HepG2 (cell line): ENCODE data around the gene NPHS1. TPM values are rescaled to one million over a fixed set of nuclear protein-coding genes. Genes with fewer than 3 reads are reported as not detected.
A peak's percentile ranks its signal among the peaks of the same experiment; 100 is the strongest.

Experiments used
- CREB1 ChIP-seq, 2 experiments: fragments of 450-650 bp in 1 of 2; IDR thresholded peaks; 2 replicates each; pipeline ENCODE4 v1.6.1; 2016 to 2017; ENCODE audit warnings: control low read depth in 1 of 2, mild to moderate bottlenecking in 1 of 2, missing compliant biosample characterization in 1 of 2, missing genetic modification characterization in 1 of 2
- EED ChIP-seq: sonication (generic); formaldehyde crosslinking; IDR thresholded peaks from 2 replicates; pipeline ENCODE4 v1.5.0; 2020; ENCODE audit warnings: mild to moderate bottlenecking, missing genetic modification reagents
- HNRNPK ChIP-seq: fragments of 200-400 bp; formaldehyde crosslinking; IDR thresholded peaks from 2 replicates; pipeline ENCODE4 v1.6.1; 2018; ENCODE audit warnings: low read length, low read depth, moderate library complexity, mild to moderate bottlenecking; ENCODE audit not compliant: poor library complexity, severe bottlenecking
- KDM5B ChIP-seq: sonication (generic); formaldehyde crosslinking; IDR thresholded peaks from 2 replicates; pipeline ENCODE4 v1.4.0; 2020; ENCODE audit warnings: missing genetic modification reagents, mild to moderate bottlenecking, borderline replicate concordance
- KLF16 ChIP-seq, 2 experiments: sonication (generic) in 1 of 2; formaldehyde crosslinking in 1 of 2; IDR thresholded peaks; 2 replicates each; pipeline versions ENCODE4 v1.6.1 to v1.8.0; 2016 to 2023; ENCODE audit warnings: missing genetic modification reagents in 2 of 2, missing compliant biosample characterization in 1 of 2
- MXI1 ChIP-seq: IDR thresholded peaks from 3 replicates; pipeline ENCODE4 v1.6.1; 2012; ENCODE audit warnings: low read depth, low read length, inconsistent platforms, borderline replicate concordance
- NFKBIZ ChIP-seq: IDR thresholded peaks from 2 replicates; pipeline ENCODE4 v1.6.1; 2018; ENCODE audit warnings: missing genetic modification reagents, missing compliant biosample characterization
- NR2F1 ChIP-seq, 2 experiments: fragments of 450-650 bp in 1 of 2; formaldehyde crosslinking in 1 of 2; IDR thresholded peaks; 2 replicates each; pipeline versions ENCODE4 v1.5.0 to v1.6.1; 2016 to 2020; ENCODE audit warnings: mild to moderate bottlenecking in 1 of 2, missing compliant biosample characterization in 1 of 2, missing genetic modification reagents in 1 of 2, moderate library complexity in 1 of 2
- PBX3 ChIP-seq: sonication (generic); formaldehyde crosslinking; IDR thresholded peaks from 2 replicates; pipeline ENCODE4 v1.8.1; 2023; ENCODE audit warnings: missing genetic modification reagents, inconsistent platforms, borderline replicate concordance
- THRA ChIP-seq: sonication (generic); formaldehyde crosslinking; IDR thresholded peaks from 2 replicates; pipeline ENCODE4 v1.4.0; 2020; ENCODE audit warnings: missing genetic modification reagents, borderline replicate concordance
- ZNF556 ChIP-seq: sonication (generic); formaldehyde crosslinking; IDR thresholded peaks from 2 replicates; pipeline ENCODE4 v1.4.0; 2020; ENCODE audit warnings: mild to moderate bottlenecking, missing genetic modification reagents, borderline replicate concordance
- ZNF839 ChIP-seq: sonication (generic); formaldehyde crosslinking; IDR thresholded peaks from 2 replicates; pipeline ENCODE4 v1.4.0; 2020; ENCODE audit warnings: missing genetic modification reagents, mild to moderate bottlenecking, borderline replicate concordance
- polyA plus RNA-seq, 8 experiments: library from polyadenylated mRNA; depleted of rRNA in 3 of 8; stranded (reverse) in 7 of 8; unstranded in 1 of 8; fragments of >200 nt; fragmentation: Illumina TruSeq in 4 of 8; extraction: Trizol in 4 of 8; gene quantifications; 2 replicates each; pipeline versions ENCODE4 v1.2.1 to v1.2.3, GENCODE V29; 2011 to 2016; ENCODE audit warnings: low read depth in 4 of 8, missing spikeins in 1 of 8, mixed read lengths in 1 of 8; ENCODE audit not compliant: insufficient read depth in 1 of 8
- total RNA-seq, 5 experiments: library from RNA; depleted of rRNA; stranded (reverse); fragments of >200 nt; fragmentation: Illumina TruSeq; extraction: Trizol; gene quantifications; 2 replicates each; pipeline ENCODE4 v1.2.3, GENCODE V29; 2016; ENCODE audit warnings: low read depth in 1 of 5
- TF ChIP-seq, protein P1 (sequence below): sonication (generic); formaldehyde crosslinking; IDR thresholded peaks from 2 replicates; pipeline ENCODE4 v1.8.1; 2023; ENCODE audit warnings: mild to moderate bottlenecking, moderate library complexity, missing genetic modification reagents
- TF ChIP-seq, protein P2 (sequence below): sonication (generic); formaldehyde crosslinking; IDR thresholded peaks from 2 replicates; pipeline ENCODE4 v1.4.0; 2020; ENCODE audit warnings: missing genetic modification reagents
- TF ChIP-seq, protein P3 (sequence below): sonication (generic); formaldehyde crosslinking; IDR thresholded peaks from 2 replicates; pipeline ENCODE4 v1.8.1; 2023; ENCODE audit warnings: mild to moderate bottlenecking, missing genetic modification reagents, borderline replicate concordance
- TF ChIP-seq, protein P4 (sequence below): sonication (generic); formaldehyde crosslinking; conservative IDR thresholded peaks from 2 replicates; pipeline ENCODE4 v1.5.0; 2020; ENCODE audit warnings: missing genetic modification reagents
- TF ChIP-seq, protein P5 (sequence below): sonication (generic); formaldehyde crosslinking; IDR thresholded peaks from 2 replicates; pipeline ENCODE4 v1.5.0; 2020; ENCODE audit warnings: mild to moderate bottlenecking, missing genetic modification reagents

NPHS1 gene
- total and polyA plus RNA-seq, 2 of the 13 experiments (the other 11 are each of a cell fraction or from before 2014, with no cell fraction given): not detected

DNA sequence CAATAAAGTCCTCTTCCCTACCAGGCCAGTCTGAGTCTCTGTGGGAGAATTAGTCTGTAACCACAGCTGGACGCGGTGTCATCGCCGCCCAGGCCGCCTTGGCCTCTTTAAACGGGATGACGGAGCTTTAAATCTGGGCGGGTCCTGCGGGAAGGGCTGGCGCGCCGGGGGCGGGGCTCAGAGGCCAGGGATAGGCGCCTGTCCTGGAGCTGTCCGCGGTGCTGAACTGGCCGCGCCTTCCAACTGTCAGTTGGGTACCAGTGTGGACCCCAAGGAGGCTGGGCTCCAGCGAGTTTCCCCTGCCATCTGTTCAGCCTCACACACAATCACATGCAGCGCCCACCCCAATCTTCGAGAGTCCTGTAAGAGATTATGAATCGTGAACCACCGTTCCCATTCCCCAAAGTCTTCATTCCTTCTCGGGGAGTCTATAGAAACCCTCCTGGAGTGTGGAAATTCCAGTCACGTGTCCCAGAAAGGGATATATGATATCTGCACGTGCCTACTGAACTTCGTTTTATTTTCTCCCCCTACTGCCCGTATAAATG, 27.5 kb upstream of the NPHS1 start (continued):
- TF ChIP-seq, protein P1, sequence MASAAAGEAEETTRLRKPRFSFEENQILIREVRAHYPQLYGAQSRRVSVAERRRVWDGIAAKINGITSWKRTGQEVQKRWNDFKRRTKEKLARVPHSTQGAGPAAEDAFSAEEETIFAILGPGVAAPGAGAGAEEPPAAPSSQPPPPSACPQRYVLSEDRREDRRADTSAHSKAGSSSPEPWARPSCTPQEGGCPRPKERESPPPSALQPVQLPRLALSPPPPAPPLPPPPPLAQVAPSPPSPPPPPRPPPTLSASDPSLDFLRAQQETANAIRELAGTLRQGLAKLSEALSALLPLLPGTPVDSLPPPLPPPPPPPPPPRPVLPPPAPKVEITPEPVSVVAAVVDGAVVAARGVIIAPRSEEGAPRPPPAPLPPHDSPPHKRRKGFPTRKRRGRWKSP (CRISPR knock-in tag): peak; percentile 88; the same call in 1 of the 2 replicates
- TF ChIP-seq EED (CRISPR knock-in tag): no peak; the same call in 1 of the 2 replicates
- peak; percentile 89 for TF ChIP-seq KDM5B (CRISPR knock-in tag)
- no peak for TF ChIP-seq HNRNPK
- TF ChIP-seq CREB1 (IDR thresholded peaks at IDR 0.05): no peak
- no peak for TF ChIP-seq CREB1 (CRISPR knock-in tag; IDR thresholded peaks at IDR 0.05)
- peak; percentile 86; the same call in 1 of the 2 replicates for TF ChIP-seq THRA
- TF ChIP-seq, protein P2, sequence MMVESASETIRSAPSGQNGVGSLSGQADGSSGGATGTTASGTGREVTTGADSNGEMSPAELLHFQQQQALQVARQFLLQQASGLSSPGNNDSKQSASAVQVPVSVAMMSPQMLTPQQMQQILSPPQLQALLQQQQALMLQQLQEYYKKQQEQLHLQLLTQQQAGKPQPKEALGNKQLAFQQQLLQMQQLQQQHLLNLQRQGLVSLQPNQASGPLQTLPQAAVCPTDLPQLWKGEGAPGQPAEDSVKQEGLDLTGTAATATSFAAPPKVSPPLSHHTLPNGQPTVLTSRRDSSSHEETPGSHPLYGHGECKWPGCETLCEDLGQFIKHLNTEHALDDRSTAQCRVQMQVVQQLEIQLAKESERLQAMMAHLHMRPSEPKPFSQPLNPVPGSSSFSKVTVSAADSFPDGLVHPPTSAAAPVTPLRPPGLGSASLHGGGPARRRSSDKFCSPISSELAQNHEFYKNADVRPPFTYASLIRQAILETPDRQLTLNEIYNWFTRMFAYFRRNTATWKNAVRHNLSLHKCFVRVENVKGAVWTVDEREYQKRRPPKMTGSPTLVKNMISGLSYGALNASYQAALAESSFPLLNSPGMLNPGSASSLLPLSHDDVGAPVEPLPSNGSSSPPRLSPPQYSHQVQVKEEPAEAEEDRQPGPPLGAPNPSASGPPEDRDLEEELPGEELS (CRISPR knock-in tag): 0 out of 2 replicates have a peak, but pooled peaks have one; percentile 56
- TF ChIP-seq, protein P3, sequence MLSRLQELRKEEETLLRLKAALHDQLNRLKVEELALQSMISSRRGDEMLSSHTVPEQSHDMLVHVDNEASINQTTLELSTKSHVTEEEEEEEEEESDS (CRISPR knock-in tag): no peak
- TF ChIP-seq, protein P4, sequence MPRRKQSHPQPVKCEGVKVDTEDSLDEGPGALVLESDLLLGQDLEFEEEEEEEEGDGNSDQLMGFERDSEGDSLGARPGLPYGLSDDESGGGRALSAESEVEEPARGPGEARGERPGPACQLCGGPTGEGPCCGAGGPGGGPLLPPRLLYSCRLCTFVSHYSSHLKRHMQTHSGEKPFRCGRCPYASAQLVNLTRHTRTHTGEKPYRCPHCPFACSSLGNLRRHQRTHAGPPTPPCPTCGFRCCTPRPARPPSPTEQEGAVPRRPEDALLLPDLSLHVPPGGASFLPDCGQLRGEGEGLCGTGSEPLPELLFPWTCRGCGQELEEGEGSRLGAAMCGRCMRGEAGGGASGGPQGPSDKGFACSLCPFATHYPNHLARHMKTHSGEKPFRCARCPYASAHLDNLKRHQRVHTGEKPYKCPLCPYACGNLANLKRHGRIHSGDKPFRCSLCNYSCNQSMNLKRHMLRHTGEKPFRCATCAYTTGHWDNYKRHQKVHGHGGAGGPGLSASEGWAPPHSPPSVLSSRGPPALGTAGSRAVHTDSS (CRISPR knock-in tag): no peak
- peak; percentile 76; the same call in 1 of the 2 replicates for TF ChIP-seq NFKBIZ (CRISPR knock-in tag)
- TF ChIP-seq, protein P5, sequence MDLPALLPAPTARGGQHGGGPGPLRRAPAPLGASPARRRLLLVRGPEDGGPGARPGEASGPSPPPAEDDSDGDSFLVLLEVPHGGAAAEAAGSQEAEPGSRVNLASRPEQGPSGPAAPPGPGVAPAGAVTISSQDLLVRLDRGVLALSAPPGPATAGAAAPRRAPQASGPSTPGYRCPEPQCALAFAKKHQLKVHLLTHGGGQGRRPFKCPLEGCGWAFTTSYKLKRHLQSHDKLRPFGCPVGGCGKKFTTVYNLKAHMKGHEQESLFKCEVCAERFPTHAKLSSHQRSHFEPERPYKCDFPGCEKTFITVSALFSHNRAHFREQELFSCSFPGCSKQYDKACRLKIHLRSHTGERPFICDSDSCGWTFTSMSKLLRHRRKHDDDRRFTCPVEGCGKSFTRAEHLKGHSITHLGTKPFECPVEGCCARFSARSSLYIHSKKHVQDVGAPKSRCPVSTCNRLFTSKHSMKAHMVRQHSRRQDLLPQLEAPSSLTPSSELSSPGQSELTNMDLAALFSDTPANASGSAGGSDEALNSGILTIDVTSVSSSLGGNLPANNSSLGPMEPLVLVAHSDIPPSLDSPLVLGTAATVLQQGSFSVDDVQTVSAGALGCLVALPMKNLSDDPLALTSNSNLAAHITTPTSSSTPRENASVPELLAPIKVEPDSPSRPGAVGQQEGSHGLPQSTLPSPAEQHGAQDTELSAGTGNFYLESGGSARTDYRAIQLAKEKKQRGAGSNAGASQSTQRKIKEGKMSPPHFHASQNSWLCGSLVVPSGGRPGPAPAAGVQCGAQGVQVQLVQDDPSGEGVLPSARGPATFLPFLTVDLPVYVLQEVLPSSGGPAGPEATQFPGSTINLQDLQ (CRISPR knock-in tag): peak; percentile 44; the same call in 1 of the 2 replicates
- TF ChIP-seq ZNF839 (CRISPR knock-in tag): no peak
- TF ChIP-seq NR2F1 (CRISPR knock-in tag; IDR thresholded peaks at IDR 0.05): no peak; a peak in 1 of 4 replicates
- TF ChIP-seq KLF16 (CRISPR knock-in tag; IDR thresholded peaks at IDR 0.05): peak in 1 of 2 experiments; percentile 99; a peak in 2 of 4 replicates
- TF ChIP-seq ZNF556 (CRISPR knock-in tag): no peak
- peak; percentile 86 for TF ChIP-seq PBX3 (CRISPR knock-in tag)
- TF ChIP-seq MXI1: peak; percentile 89; the same call in 1 of the 3 replicates
